ENCODE results near the gene CWC25. TPM values are rescaled to one million over a fixed set of nuclear protein-coding genes. Genes with fewer than 3 reads are reported as not detected.
A peak's percentile ranks its signal among the peaks of the same experiment; 100 is the strongest.

CWC25 gene
- total RNA-seq, 1 experiment from 2014 or later: 18.2 TPM

GRCh38 chr17:38798614-38799500 lies 26.3 kb downstream of the CWC25 start:
- Mint-ChIP-seq H3K27me3 (ENCODE audit: insufficient read depth, unreplicated experiment) (no peaks in the 10 kb centered on the region), H3K36me3 (ENCODE audit: insufficient read depth, unreplicated experiment) (peaks cover 67% of the 10 kb centered on the region), H3K4me1 (ENCODE audit: low read depth, unreplicated experiment) (peaks cover 32% of the 10 kb centered on the region), H3K27ac (ENCODE audit: unreplicated experiment) (peak overlapping the region; percentile 91), H3K4me3 (ENCODE audit: unreplicated experiment) (peak overlapping the region; percentile 93), H3K9me3 (ENCODE audit: unreplicated experiment) (no peaks in the 10 kb centered on the region)
- peak in 1 of 2 experiments; percentile 51 for DNase-seq
- Histone ChIP-seq H3K4me1 (peaks cover 10% of the 10 kb centered on the region), H3K4me3 (ENCODE audit: low read depth, low read length) (peak overlapping the region; percentile 97), H3K36me3 (ENCODE audit: control insufficient read depth, insufficient read depth, low read length) (0 out of 2 replicates have a peak, but pooled peaks cover 2% of the 10 kb centered on the region), H3K27me3 (replicated peaks; ENCODE audit: control insufficient read depth, insufficient read depth, low read length) (no peaks in the 10 kb centered on the region), H3K9me3 (no peaks in the 10 kb centered on the region)
- CTCF ChIA-PET: interaction anchor here (0.6 to 1.1 kb wide), 4 partner anchors 64 to 657 kb away, joined by 3 to 4 read pairs (median 4); no protein-coding TSS in a partner anchor
- POLR2A ChIA-PET: interaction anchor here (1.5 kb wide), 1 partner anchor 26 kb away, joined by 3 read pairs; the partner anchor contains the start of gene CWC25
- TF ChIP-seq, protein P1, sequence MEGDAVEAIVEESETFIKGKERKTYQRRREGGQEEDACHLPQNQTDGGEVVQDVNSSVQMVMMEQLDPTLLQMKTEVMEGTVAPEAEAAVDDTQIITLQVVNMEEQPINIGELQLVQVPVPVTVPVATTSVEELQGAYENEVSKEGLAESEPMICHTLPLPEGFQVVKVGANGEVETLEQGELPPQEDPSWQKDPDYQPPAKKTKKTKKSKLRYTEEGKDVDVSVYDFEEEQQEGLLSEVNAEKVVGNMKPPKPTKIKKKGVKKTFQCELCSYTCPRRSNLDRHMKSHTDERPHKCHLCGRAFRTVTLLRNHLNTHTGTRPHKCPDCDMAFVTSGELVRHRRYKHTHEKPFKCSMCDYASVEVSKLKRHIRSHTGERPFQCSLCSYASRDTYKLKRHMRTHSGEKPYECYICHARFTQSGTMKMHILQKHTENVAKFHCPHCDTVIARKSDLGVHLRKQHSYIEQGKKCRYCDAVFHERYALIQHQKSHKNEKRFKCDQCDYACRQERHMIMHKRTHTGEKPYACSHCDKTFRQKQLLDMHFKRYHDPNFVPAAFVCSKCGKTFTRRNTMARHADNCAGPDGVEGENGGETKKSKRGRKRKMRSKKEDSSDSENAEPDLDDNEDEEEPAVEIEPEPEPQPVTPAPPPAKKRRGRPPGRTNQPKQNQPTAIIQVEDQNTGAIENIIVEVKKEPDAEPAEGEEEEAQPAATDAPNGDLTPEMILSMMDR (IDR thresholded peaks at IDR 0.05; ENCODE audit: insufficient read depth in 1 of 2, low read depth in 1 of 2, low read length in 1 of 2, severe bottlenecking in 1 of 2, unreplicated experiment in 1 of 2): no peak
- intact Hi-C loops (cut with micrococcal nuclease; ENCODE audit: unreplicated experiment): loop anchor here (1.0 kb wide), 1 partner anchor 47 kb away; the partner anchor contains the start of gene PSMB3
- BruUV-seq (replicated peaks): TSS peak; percentile 36

DNA sequence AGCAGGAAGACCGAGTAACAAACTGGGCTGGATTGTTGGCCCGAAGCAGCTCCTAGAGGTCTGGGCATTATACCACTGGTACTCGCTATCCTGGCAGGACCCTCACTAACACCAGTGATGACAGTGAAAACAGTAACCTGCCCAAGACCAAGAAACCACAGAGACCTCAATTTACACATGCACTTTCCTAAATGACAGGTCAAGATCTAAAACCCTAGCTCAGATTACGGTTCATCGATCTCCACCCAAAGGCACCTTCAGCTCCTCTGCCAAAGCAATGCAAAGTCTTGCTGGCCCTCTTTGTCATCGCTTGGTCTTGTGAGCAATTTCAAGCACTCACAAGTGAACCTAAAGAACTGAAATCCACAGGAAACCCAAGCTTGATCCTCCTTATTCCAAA lies 27.3 kb downstream of the CWC25 start:
- Mint-ChIP-seq H3K4me1 (ENCODE audit: low read depth, unreplicated experiment) (peaks cover 32% of the 10 kb centered on the region), H3K9me3 (ENCODE audit: unreplicated experiment) (no peaks in the 10 kb centered on the region), H3K36me3 (ENCODE audit: insufficient read depth, unreplicated experiment) (peaks cover 68% of the 10 kb centered on the region), H3K27ac (ENCODE audit: unreplicated experiment) (peak overlapping the region; percentile 91), H3K27me3 (ENCODE audit: insufficient read depth, unreplicated experiment) (no peaks in the 10 kb centered on the region), H3K4me3 (ENCODE audit: unreplicated experiment) (peak overlapping the region; percentile 93)
- no TSS peak for BruUV-seq (replicated peaks)
- no peaks in the 10 kb centered on the region for H3K9me3 ChIP-seq
- DNase-seq: no peak
- no peak overlapping the region for H3K4me3 ChIP-seq (ENCODE audit: low read depth, low read length)
- ChIA-PET CTCF (no interaction called here), POLR2A (no interaction called here)
- H3K4me1 ChIP-seq: peaks cover 10% of the 10 kb centered on the region
- H3K36me3 ChIP-seq (ENCODE audit: control insufficient read depth, insufficient read depth, low read length): peaks cover 3% of the 10 kb centered on the region; the same call in 1 of the 2 replicates
- TF ChIP-seq, protein P1 (IDR thresholded peaks at IDR 0.05; ENCODE audit: insufficient read depth in 1 of 2, low read depth in 1 of 2, low read length in 1 of 2, severe bottlenecking in 1 of 2, unreplicated experiment in 1 of 2): no peak
- intact Hi-C loops (cut with micrococcal nuclease; ENCODE audit: unreplicated experiment): no loop called here
- H3K27me3 ChIP-seq (replicated peaks; ENCODE audit: control insufficient read depth, insufficient read depth, low read length): no peaks in the 10 kb centered on the region

GRCh38 chr17:38797158-38797490 lies 28.0 kb downstream of the CWC25 start:
- intact Hi-C loops (cut with micrococcal nuclease; ENCODE audit: unreplicated experiment): no loop called here
- peak overlapping the region; percentile 93 for H3K4me3 Mint-ChIP-seq (ENCODE audit: unreplicated experiment)
- TF ChIP-seq, protein P1 (IDR thresholded peaks at IDR 0.05; ENCODE audit: insufficient read depth in 1 of 2, low read depth in 1 of 2, low read length in 1 of 2, severe bottlenecking in 1 of 2, unreplicated experiment in 1 of 2): no peak
- ChIA-PET POLR2A (no interaction called here), CTCF (no interaction called here)
- H3K9me3 Mint-ChIP-seq (ENCODE audit: unreplicated experiment): no peaks in the 10 kb centered on the region
- no peak overlapping the region for H3K27ac Mint-ChIP-seq (ENCODE audit: unreplicated experiment)
- Histone ChIP-seq H3K9me3 (no peaks in the 10 kb centered on the region), H3K36me3 (ENCODE audit: control insufficient read depth, insufficient read depth, low read length) (peaks cover 3% of the 10 kb centered on the region; the same call in 1 of the 2 replicates), H3K27me3 (replicated peaks; ENCODE audit: control insufficient read depth, insufficient read depth, low read length) (no peaks in the 10 kb centered on the region), H3K4me3 (ENCODE audit: low read depth, low read length) (no peak overlapping the region), H3K4me1 (peaks cover 10% of the 10 kb centered on the region)
- H3K36me3 Mint-ChIP-seq (ENCODE audit: insufficient read depth, unreplicated experiment): peaks cover 65% of the 10 kb centered on the region
- H3K27me3 Mint-ChIP-seq (ENCODE audit: insufficient read depth, unreplicated experiment): no peaks in the 10 kb centered on the region
- BruUV-seq (replicated peaks): no TSS peak
- H3K4me1 Mint-ChIP-seq (ENCODE audit: low read depth, unreplicated experiment): peaks cover 32% of the 10 kb centered on the region
- no peak for DNase-seq
